Measurements from ENCODE around the gene PRCC.

Gene PRCC

GRCh38 chr1:156743367-156744302, 23.7 kb upstream of the PRCC start:
- DNase-seq (ENCODE audit: low read depth, low spot score) = no peak
- H3K4me3 ChIP-seq (ENCODE audit: low read length) = no peak overlapping the region

GRCh38 chr1:156744344-156744743, 23.0 kb upstream of the PRCC start:
- DNase-seq (ENCODE audit: low read depth, low spot score) = no peak
- H3K4me3 ChIP-seq (ENCODE audit: low read length) = no peak overlapping the region

- no peak for DNase-seq (ENCODE audit: low read depth, low spot score)
- H3K4me3 ChIP-seq (ENCODE audit: low read length) = no peak overlapping the region
These were observed 22.4 kb upstream of the PRCC start for GRCh38 chr1:156744786-156745419.

GRCh38 chr1:156745881-156746280, 21.5 kb upstream of the PRCC start:
- no peak overlapping the region for H3K4me3 ChIP-seq (ENCODE audit: low read length)
- DNase-seq (ENCODE audit: low read depth, low spot score) = no peak

GRCh38 chr1:156746406-156746727, 21.0 kb upstream of the PRCC start:
- no peak for DNase-seq (ENCODE audit: low read depth, low spot score)
- H3K4me3 ChIP-seq (ENCODE audit: low read length) = no peak overlapping the region

- peak; percentile 68 for DNase-seq (ENCODE audit: low read depth, low spot score)
- peak overlapping the region; percentile 98 for H3K4me3 ChIP-seq (ENCODE audit: low read length)
These were observed 20.4 kb upstream of the PRCC start for GRCh38 chr1:156746728-156747631.

DNA sequence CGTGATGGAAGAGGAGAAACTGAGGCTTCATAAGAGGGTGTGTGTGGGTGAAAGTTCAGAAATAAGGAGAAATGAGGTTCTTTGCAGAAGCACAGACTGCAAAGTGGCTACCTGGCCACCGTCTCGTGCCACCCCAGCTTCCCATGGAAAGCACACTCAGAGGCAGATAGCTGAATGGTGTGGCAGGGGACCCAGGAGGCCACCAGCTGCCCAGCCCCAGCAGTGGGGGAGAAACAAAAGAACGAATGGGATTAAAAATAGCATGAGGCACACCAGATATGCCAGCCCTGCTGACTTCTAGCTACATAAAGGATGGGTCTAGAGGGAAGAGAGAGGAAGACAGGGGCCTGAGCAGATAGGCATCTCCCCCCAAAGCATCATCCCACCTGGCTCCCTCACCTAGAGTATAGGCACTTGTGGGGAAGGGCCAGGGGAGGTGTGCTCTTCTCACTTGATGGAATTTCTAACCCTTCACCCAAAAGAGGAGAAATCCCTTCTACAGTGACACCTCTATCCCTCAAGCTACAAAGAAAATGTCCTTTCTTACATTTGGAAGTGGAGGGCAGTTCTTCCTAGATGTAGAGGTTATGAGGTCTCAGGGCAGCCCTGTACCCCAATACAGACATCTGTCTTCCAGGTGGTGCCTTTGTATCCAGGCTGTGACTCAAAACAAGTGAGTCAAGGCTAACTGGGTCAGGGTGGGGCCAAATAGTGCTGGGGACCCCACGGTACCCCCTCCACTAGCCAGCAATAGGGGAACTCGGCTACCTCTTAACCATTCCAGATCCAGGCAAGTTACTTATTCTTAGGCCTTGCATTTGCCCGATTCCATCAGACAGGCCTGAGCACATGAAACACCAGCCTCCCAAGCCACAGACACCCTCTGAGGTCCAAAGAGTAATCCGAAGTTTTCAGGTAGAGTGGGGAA, 19.3 kb upstream of the PRCC start:
- H3K4me3 ChIP-seq (ENCODE audit: low read length) = peak overlapping the region; percentile 98
- DNase-seq (ENCODE audit: low read depth, low spot score) = no peak

GRCh38 chr1:156748670-156749418, 18.5 kb upstream of the PRCC start:
- no peak for DNase-seq (ENCODE audit: low read depth, low spot score)
- peak overlapping the region; percentile 98 for H3K4me3 ChIP-seq (ENCODE audit: low read length)

GRCh38 chr1:156749419-156750118, 17.8 kb upstream of the PRCC start:
- DNase-seq (ENCODE audit: low read depth, low spot score) = no peak
- H3K4me3 ChIP-seq (ENCODE audit: low read length) = peak overlapping the region; percentile 98

- peak overlapping the region; percentile 98 for H3K4me3 ChIP-seq (ENCODE audit: low read length)
- no peak for DNase-seq (ENCODE audit: low read depth, low spot score)
These were observed 17.1 kb upstream of the PRCC start for GRCh38 chr1:156750191-156750672.

- peak overlapping the region; percentile 98 for H3K4me3 ChIP-seq (ENCODE audit: low read length)
- DNase-seq (ENCODE audit: low read depth, low spot score) = no peak
These were observed 16.5 kb upstream of the PRCC start for GRCh38 chr1:156750711-156751450.

DNA sequence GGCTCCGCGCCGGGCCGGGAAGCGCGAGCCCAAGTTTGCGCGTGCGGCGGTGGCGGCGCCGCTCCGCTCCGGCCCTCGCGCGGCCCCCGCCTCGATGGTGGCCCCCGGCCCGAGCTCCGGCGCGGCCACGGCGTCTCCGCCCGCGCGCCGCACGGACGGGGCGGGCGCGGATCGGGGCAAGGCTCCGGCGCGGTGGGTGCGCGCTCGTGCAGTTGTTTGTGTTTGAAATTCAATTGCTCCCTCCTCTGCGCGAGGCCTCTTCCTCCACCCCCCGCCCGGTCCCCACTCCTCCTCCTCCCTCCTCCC, 15.9 kb upstream of the PRCC start, which contains the start of gene HDGF:
HDGF (minus strand) TSS at position 225 of the 306 bp plus-strand sequence. CDS start 246 bp downstream, outside the sequence.
- DNase-seq (ENCODE audit: low read depth, low spot score) = no peak
- peak within 1 kb of the TSS; percentile 98 for H3K4me3 ChIP-seq (ENCODE audit: low read length)

- DNase-seq (ENCODE audit: low read depth, low spot score) = peak; percentile 96
- H3K4me3 ChIP-seq (ENCODE audit: low read length) = peak overlapping the region; percentile 98
These were observed 15.4 kb upstream of the PRCC start for GRCh38 chr1:156751757-156752481.

DNA sequence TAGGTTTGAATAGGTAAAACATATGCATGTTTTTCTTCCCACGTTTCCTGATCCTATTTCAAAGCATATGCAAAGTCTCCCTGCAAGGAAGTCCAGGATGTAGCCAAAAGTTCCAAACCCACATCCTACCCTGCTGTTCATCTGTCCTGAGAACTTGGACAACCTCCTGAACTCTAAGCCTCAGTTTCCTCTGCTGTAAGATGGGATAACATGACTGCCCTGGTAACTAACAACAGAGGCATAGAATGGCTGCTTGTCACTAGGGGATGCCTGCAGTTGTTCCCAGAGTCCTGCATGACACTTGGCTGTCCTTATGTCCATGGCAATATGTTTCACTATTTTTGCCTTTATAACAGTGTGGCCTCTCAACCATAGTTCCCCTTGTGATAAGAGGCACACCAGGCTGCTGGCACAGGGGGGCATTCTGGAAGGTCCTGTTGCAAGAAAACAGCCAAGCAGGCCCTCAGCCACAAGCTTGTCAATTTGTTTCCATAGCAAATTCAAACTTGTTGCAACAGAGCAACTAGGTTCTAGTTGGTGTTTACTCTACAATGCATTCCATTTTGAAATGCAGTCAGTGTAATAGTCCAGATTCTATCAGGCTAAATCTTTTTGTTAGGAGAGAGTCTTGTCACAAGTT, 14.4 kb upstream of the PRCC start:
- H3K4me3 ChIP-seq (ENCODE audit: low read length) = peak overlapping the region; percentile 98
- no peak for DNase-seq (ENCODE audit: low read depth, low spot score)

GRCh38 chr1:156754219-156754618, 13.1 kb upstream of the PRCC start:
- H3K4me3 ChIP-seq (ENCODE audit: low read length) = no peak overlapping the region
- no peak for DNase-seq (ENCODE audit: low read depth, low spot score)
